ENCODE data around the gene MICAL2. TPM values are rescaled to one million over a fixed set of nuclear protein-coding genes. Genes with fewer than 3 reads are reported as not detected.

Gene MICAL2
- total RNA-seq, 6 experiments from 2014 or later = 17.0 to 50.7 (median 35.9) TPM

DNA sequence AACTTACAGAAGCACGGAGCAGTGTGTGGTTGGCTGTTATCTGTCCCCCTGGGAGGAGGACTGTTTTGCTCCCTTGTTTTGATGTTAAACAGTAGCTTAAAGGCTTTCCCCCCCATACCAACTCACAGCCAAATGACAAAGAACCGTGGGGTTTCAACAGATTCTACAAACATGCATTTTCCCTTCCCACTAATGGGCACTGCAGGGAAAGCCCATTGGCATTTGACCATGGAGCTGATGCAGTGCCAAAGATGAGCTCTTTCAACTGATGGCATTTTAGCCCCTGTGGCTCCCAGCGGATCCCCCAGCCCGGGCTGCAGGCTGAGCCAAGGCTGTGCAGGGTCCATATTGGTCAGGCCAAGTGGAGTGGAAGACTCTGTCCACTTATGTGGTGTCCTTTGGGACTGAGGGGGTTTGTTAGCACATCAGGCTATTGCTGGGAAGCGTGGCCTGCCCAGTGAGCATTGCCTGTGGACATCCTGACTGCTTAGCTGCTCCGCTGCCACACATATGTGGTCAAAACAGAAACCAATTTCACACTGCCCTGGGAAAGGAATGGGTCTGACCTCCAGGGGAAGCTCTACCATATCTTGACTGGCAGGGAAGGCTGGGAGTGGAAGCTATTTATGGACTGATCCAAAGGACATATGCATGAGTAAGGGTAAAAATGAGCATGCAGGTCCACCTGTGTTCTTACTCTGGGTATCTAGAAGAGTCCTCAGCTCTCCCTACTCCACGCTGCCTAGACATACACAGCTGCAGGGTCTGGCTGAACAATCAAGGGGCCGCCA, 150.5 kb downstream of the MICAL2 start:
- H3K27me3 ChIP-seq = no peaks in the 10 kb centered on the region
- H3K9me3 ChIP-seq = no peaks in the 10 kb centered on the region
- DNase-seq (no peak), ATAC-seq (no peak)
- no peak overlapping the region for H3K27ac ChIP-seq
- TF ChIP-seq, protein P1, sequence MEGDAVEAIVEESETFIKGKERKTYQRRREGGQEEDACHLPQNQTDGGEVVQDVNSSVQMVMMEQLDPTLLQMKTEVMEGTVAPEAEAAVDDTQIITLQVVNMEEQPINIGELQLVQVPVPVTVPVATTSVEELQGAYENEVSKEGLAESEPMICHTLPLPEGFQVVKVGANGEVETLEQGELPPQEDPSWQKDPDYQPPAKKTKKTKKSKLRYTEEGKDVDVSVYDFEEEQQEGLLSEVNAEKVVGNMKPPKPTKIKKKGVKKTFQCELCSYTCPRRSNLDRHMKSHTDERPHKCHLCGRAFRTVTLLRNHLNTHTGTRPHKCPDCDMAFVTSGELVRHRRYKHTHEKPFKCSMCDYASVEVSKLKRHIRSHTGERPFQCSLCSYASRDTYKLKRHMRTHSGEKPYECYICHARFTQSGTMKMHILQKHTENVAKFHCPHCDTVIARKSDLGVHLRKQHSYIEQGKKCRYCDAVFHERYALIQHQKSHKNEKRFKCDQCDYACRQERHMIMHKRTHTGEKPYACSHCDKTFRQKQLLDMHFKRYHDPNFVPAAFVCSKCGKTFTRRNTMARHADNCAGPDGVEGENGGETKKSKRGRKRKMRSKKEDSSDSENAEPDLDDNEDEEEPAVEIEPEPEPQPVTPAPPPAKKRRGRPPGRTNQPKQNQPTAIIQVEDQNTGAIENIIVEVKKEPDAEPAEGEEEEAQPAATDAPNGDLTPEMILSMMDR (IDR thresholded peaks at IDR 0.05) = no peak
- TF ChIP-seq POLR2A (IDR thresholded peaks at IDR 0.05) = no peak
- no peaks in the 10 kb centered on the region for H3K4me1 ChIP-seq
- peaks cover 0 to 23% (median 8%) of the 10 kb centered on the region in 4 donors for H3K36me3 ChIP-seq
- no peak overlapping the region for H3K4me3 ChIP-seq
- 92% methylated on average over 3 of the region's 8 CpGs for WGBS (ENCODE audit: insufficient coverage, low coverage, low lambda C conversion rate, missing lambda C conversion rate)
- intact Hi-C loops (cut with DNase I) = loop anchor here in 1 of 2 donors (5.0 kb wide), 1 partner anchor 744 kb away; no protein-coding TSS in a partner anchor

DNA sequence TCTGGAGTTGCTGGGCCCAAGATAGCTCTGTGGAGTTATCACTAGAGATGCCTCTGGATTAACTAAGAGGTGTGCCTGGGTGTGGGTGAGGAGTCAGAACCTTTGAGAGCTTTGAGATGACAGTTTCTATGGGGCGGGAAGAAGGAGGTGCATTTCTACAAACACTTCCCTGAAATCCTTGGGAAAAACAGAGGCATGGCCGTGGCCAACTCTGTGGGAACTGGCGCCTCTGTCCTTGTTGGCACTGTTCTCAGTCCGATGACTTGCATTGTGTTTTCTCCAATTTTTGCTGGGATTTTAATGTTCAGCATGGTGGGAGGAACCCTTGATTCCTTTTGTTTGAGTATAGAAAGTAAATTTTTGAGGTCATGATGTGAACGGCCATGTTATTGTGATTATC, 151.2 kb downstream of the MICAL2 start:
- H3K4me3 ChIP-seq = no peak overlapping the region
- 96% methylated on average over 4 of the region's 5 CpGs for WGBS (ENCODE audit: insufficient coverage, low coverage, low lambda C conversion rate, missing lambda C conversion rate)
- intact Hi-C loops (cut with DNase I) = loop anchor here in 1 of 2 donors (5.0 kb wide), 1 partner anchor 744 kb away; no protein-coding TSS in a partner anchor
- TF ChIP-seq, protein P1 (IDR thresholded peaks at IDR 0.05) = no peak
- no peak for TF ChIP-seq POLR2A (IDR thresholded peaks at IDR 0.05)
- H3K4me1 ChIP-seq = no peaks in the 10 kb centered on the region
- no peak for ATAC-seq
- no peak for DNase-seq
- no peaks in the 10 kb centered on the region for H3K9me3 ChIP-seq
- no peaks in the 10 kb centered on the region for H3K27me3 ChIP-seq
- H3K27ac ChIP-seq = no peak overlapping the region
- peaks cover 0 to 23% (median 8%) of the 10 kb centered on the region in 4 donors for H3K36me3 ChIP-seq

DNA sequence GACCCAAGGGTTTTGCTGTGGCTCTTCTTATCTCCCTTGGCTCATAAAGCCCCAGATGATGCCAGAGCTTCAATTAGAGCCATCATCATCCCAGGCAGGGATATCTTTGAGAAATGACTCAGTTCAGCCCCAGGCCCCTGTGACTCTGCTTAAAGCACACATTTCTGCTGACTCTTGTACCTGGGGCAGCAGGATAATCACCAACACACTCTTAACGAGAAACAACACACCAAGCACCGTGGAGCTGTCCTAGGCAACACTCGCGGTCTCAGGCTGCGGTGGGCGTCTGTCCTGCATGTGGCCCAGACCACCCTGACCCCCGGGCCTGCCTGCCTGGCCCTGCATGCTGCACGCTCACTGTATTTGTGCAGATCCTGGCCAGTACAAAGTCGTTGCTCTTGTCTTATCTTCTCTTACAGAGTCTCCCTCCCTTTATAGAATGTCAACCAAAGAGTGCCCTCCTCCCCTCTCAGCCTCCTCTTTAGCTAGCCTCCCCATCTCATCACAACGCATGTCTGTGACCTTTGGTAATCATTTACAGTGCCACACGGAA, 152.8 kb downstream of the MICAL2 start:
- H3K4me3 ChIP-seq = no peak overlapping the region
- no peak for DNase-seq
- no peaks in the 10 kb centered on the region for H3K27me3 ChIP-seq
- no peak for ATAC-seq
- no peak overlapping the region for H3K27ac ChIP-seq
- no peak for TF ChIP-seq POLR2A (IDR thresholded peaks at IDR 0.05)
- TF ChIP-seq, protein P1 (IDR thresholded peaks at IDR 0.05) = no peak
- intact Hi-C loops (cut with DNase I) = loop anchor here in 1 of 2 donors (5.0 kb wide), 1 partner anchor 746 kb away; no protein-coding TSS in a partner anchor
- WGBS (ENCODE audit: insufficient coverage, low coverage, low lambda C conversion rate, missing lambda C conversion rate) = 89% methylated on average over 9 of the region's 11 CpGs
- H3K36me3 ChIP-seq = peaks cover 0 to 20% (median 6%) of the 10 kb centered on the region in 4 donors
- H3K9me3 ChIP-seq = no peaks in the 10 kb centered on the region
- H3K4me1 ChIP-seq = no peaks in the 10 kb centered on the region

DNA sequence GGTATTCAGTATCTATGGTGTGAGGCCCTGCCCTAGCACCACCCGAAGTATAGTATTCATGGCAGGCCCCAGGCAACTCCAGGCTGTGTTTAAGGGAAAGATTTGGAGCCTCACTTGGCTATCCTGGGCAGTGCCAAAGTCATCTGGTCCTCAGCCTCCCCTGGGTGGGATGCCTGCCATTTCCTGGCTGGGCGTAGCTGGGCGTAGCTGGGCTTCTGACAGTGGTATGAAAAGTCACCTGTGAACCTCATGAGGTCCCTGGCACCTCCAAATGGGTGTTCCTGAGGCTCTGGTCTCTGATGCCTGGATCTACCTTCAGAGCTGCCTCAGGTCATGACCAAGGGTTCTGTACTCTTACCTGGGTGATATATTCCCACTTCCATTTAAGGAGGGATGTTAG, 154.0 kb downstream of the MICAL2 start:
- ATAC-seq (no peak), DNase-seq (no peak)
- no peak overlapping the region for H3K27ac ChIP-seq
- H3K27me3 ChIP-seq = no peaks in the 10 kb centered on the region
- no CpG with 5 or more reads among the region's 3 CpGs for WGBS (ENCODE audit: insufficient coverage, low coverage, low lambda C conversion rate, missing lambda C conversion rate)
- peaks cover 0 to 20% (median 4%) of the 10 kb centered on the region in 4 donors for H3K36me3 ChIP-seq
- H3K9me3 ChIP-seq = no peaks in the 10 kb centered on the region
- TF ChIP-seq, protein P1 (IDR thresholded peaks at IDR 0.05) = no peak
- TF ChIP-seq POLR2A (IDR thresholded peaks at IDR 0.05) = no peak
- intact Hi-C loops (cut with DNase I) = loop anchor here in 1 of 2 donors (5.0 kb wide), 1 partner anchor 747 kb away; no protein-coding TSS in a partner anchor
- H3K4me3 ChIP-seq = no peak overlapping the region
- H3K4me1 ChIP-seq = no peaks in the 10 kb centered on the region
